Adrenal gland (tissue), 5 donors: ENCODE data around the gene CANX.

Experiments
- CTCF ChIP-seq, 6 experiments: fragments of 450-650 bp in 4 of 6; fragments of 200-600 bp in 2 of 6; sonication (generic) in 1 of 6; IDR thresholded peaks; 1 replicate in 5 of 6; 2 replicates in 1 of 6; pipeline versions ENCODE4 v1.5.1 to v1.8.0; 2016 to 2021; ENCODE audit warnings: antibody characterized with exemption in 6 of 6, mild to moderate bottlenecking in 2 of 6, moderate library complexity in 1 of 6
- POLR2A ChIP-seq, 2 donors: fragments of 450-650 bp; IDR thresholded peaks; one replicate each; pipeline ENCODE4 v1.6.1; 2017; ENCODE audit warnings: antibody characterized with exemption in 2 of 2, mild to moderate bottlenecking in 2 of 2, moderate library complexity in 1 of 2
- donor health status: DM: no; HTN: no; CAD: no.

DNA sequence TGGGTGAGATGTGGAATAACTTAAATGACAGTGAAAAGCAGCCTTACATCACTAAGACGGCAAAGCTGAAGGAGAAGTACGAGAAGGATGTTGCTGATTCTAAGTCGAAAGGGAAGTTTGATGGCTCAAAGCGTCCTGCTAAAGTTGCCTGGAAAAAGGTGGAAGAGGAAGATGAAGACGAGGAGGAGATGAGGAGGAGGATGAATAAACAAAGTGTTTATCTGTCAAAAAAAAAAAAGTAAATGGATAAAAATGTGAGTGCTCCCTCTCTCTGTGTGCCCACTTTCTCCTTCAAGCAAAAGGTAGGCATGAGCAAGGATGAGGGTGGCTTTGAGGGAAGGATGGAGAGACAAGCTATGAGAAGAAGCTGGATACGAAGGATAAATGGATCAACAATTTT lies 4.2 kb upstream of the CANX start:
- TF ChIP-seq CTCF (IDR thresholded peaks at IDR 0.05) (no peak), POLR2A (IDR thresholded peaks at IDR 0.05) (no peak)
